Endodermal cell (in vitro differentiated cells): ENCODE measurements around the gene SORCS1. TPM values are rescaled to one million over a fixed set of nuclear protein-coding genes. Genes with fewer than 3 reads are reported as not detected.

ENCODE experiments used
- DNase-seq: peaks from one replicate; pipeline ENCODE4 v3.0.0-alpha.2; 2017
- H3K27ac ChIP-seq: 2 replicates; pipeline ENCODE4 v1.5.1; 2013; ENCODE audit warnings: mild to moderate bottlenecking, low read depth, low read length, moderate library complexity
- H3K27me3 ChIP-seq: 2 replicates; pipeline ENCODE4 v1.6.1; 2013; ENCODE audit warnings: mild to moderate bottlenecking, low read length, moderate library complexity; ENCODE audit not compliant: insufficient read depth, control insufficient read depth, poor library complexity, severe bottlenecking
- H3K36me3 ChIP-seq: 2 replicates; pipeline ENCODE4 v1.7.0; 2013; ENCODE audit warnings: mild to moderate bottlenecking, low read length, moderate library complexity; ENCODE audit not compliant: control insufficient read depth, insufficient read depth
- H3K4me1 ChIP-seq: one replicate; pipeline ENCODE4 v1.7.0; 2013; ENCODE audit warnings: low read length; ENCODE audit not compliant: control insufficient read depth, insufficient read depth
- H3K4me3 ChIP-seq: 2 replicates; pipeline ENCODE4 v1.5.1; 2013; ENCODE audit warnings: mild to moderate bottlenecking, low read length, moderate library complexity
- H3K9ac ChIP-seq: 2 replicates; pipeline ENCODE4 v1.6.1; 2013; ENCODE audit warnings: mild to moderate bottlenecking, low read length, moderate library complexity; ENCODE audit not compliant: poor library complexity, severe bottlenecking; ENCODE audit errors: extremely low read depth
- H3K9me3 ChIP-seq: 2 replicates; pipeline ENCODE4 v1.6.1; 2013; ENCODE audit warnings: mild to moderate bottlenecking, low read length, moderate library complexity; ENCODE audit not compliant: control insufficient read depth
- H3K27ac Mint-ChIP-seq: 2 replicates; pipeline ENCODE4 v1.8.0; 2020; ENCODE audit warnings: mixed read lengths
- H3K27me3 Mint-ChIP-seq: 2 replicates; pipeline ENCODE4 v1.8.0; 2021; ENCODE audit warnings: mild to moderate bottlenecking, mixed read lengths; ENCODE audit not compliant: insufficient read depth
- H3K36me3 Mint-ChIP-seq: 2 replicates; pipeline ENCODE4 v1.8.0; 2020; ENCODE audit warnings: low read depth, mixed read lengths
- H3K4me1 Mint-ChIP-seq: 2 replicates; pipeline ENCODE4 v1.8.0; 2020; ENCODE audit warnings: mixed read lengths
- H3K4me3 Mint-ChIP-seq: 2 replicates; pipeline ENCODE4 v1.8.0; 2020; ENCODE audit warnings: mild to moderate bottlenecking, moderate library complexity, mixed read lengths
- H3K9me3 Mint-ChIP-seq: 2 replicates; pipeline ENCODE4 v1.8.0; 2020; ENCODE audit warnings: mild to moderate bottlenecking, mixed read lengths
- CTCF ChIP-seq: fragments of 200-600 bp; sonication (generic); conservative IDR thresholded peaks from 2 replicates; pipeline ENCODE4 v1.5.0; 2021; ENCODE audit warnings: antibody characterized with exemption, mild to moderate bottlenecking
- WGBS, 2 experiments: methylation state at CpG; one replicate each; pipeline versions ENCODE4 v1.1.5 to v1.1.7; 2013; ENCODE audit warnings: missing lambda C conversion rate in 2 of 2, mixed read lengths in 1 of 2; ENCODE audit not compliant: insufficient coverage in 1 of 2, insufficient read length in 1 of 2; 5-methylcytosine and 5-hydroxymethylcytosine counted together
- total RNA-seq, 2 donors: library from RNA; stranded (reverse); fragmentation: NEBNext Ultra II Directional in 1 of 2; extraction: Animal tissue kit (Norgen Biotek cat#: 25700) in 1 of 2; gene quantifications; 2 replicates in 1 of 2; 3 replicates in 1 of 2; pipeline ENCODE4 v1.2.1, GENCODE V29; 2021

SORCS1 gene
- total RNA-seq, 2 donors from 2014 or later: 57.4 to 79.6 TPM

DNA sequence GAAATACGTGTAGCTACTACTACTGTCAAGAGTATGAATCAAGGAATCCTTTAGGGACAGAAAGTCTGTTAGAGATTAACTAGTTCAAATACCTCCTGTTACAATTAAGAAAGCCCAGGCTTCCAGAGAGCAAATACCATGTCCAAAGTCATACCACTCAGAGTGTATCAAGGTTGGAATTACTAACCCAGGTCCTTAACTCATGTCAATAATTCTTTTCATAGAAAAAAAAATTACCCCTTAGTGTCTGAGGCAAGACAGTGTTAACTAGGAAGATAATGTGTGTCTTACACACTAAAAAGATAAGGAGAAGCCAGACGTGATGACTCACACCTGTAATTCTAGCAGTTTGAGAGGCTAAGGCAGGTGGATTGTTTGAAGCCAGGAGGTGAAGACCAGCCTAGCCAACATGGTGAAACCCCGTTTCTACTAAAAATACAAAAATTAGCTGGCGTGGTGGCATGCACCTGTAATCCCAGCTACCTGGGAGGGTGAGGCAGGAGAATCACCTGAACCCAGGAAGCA, 423.4 kb downstream of the SORCS1 start:
- no peak for TF ChIP-seq CTCF
- Mint-ChIP-seq H3K27me3 (no peaks in the 10 kb centered on the region), H3K4me3 (no peak overlapping the region), H3K36me3 (peaks cover 8% of the 10 kb centered on the region), H3K27ac (no peak overlapping the region), H3K9me3 (peaks cover 5% of the 10 kb centered on the region), H3K4me1 (peaks cover 13% of the 10 kb centered on the region)
- DNase-seq: no peak
- no peak overlapping the region for H3K27ac ChIP-seq
- H3K9ac ChIP-seq: no peak overlapping the region
- no peaks in the 10 kb centered on the region for H3K27me3 ChIP-seq
- peaks cover 13% of the 10 kb centered on the region for H3K9me3 ChIP-seq
- H3K36me3 ChIP-seq: peaks cover 10% of the 10 kb centered on the region
- WGBS, 2 experiments: 71 to 84% methylated on average over 3 to 4 of the region's 4 CpGs
- no peak overlapping the region for H3K4me3 ChIP-seq
- H3K4me1 ChIP-seq: peaks cover 4% of the 10 kb centered on the region

DNA sequence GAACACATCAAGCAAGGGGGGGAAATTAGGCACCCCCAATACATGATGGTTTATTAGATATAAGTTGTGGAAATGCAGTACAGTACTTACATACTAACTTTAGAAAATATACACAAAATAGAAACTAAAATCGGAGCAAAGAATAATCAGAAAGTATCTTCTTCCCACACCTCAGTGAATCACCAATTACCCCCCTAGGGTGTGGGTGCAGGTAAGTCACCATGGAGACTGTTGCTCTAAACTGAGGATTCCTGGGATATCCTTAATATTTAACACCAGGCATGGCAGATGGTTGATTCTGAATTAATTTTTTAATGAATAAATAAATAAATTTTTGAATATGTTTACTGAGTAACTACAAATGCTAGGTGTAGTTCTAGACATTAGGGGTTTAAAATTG, 424.4 kb downstream of the SORCS1 start:
- no peak for TF ChIP-seq CTCF
- peaks cover 8% of the 10 kb centered on the region for H3K36me3 Mint-ChIP-seq
- peaks cover 5% of the 10 kb centered on the region for H3K9me3 Mint-ChIP-seq
- no peaks in the 10 kb centered on the region for H3K27me3 ChIP-seq
- peaks cover 2% of the 10 kb centered on the region for H3K36me3 ChIP-seq
- peaks cover 13% of the 10 kb centered on the region for H3K4me1 Mint-ChIP-seq
- H3K4me3 ChIP-seq: no peak overlapping the region
- H3K4me3 Mint-ChIP-seq: no peak overlapping the region
- WGBS, 2 experiments: 100% methylated on average over 1 of the region's 1 CpG; no CpG with 5 or more reads in 1 of the 2 experiments
- no peak overlapping the region for H3K9ac ChIP-seq
- peaks cover 4% of the 10 kb centered on the region for H3K4me1 ChIP-seq
- H3K9me3 ChIP-seq: peaks cover 3% of the 10 kb centered on the region
- H3K27me3 Mint-ChIP-seq: no peaks in the 10 kb centered on the region
- H3K27ac Mint-ChIP-seq: no peak overlapping the region
- no peak for DNase-seq
- no peak overlapping the region for H3K27ac ChIP-seq

DNA sequence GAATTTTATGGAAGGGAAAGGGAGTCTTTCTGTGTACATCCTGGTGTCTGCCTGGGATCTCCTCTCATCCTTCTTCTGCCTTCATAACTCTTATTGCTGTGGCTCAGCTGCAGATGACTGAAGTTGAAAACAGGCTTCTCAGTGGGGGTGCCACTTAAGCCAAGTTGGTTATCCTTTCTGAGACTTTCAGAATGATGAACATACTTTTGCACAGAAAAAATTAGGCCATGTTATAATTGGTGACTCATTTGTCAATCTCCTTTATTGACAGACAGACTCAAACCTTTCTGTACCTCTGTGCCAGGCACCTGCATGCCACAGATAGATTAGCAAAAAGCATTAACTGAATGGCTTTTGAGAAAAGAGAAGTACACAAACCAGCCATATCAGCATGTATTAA, 430.3 kb downstream of the SORCS1 start:
- peaks cover 17% of the 10 kb centered on the region for H3K4me1 Mint-ChIP-seq
- H3K9me3 Mint-ChIP-seq: peaks cover 2% of the 10 kb centered on the region
- Histone ChIP-seq H3K4me1 (peaks cover 16% of the 10 kb centered on the region), H3K9me3 (no peaks in the 10 kb centered on the region), H3K4me3 (no peak overlapping the region), H3K27ac (no peak overlapping the region), H3K9ac (no peak overlapping the region), H3K36me3 (peaks cover 5% of the 10 kb centered on the region), H3K27me3 (no peaks in the 10 kb centered on the region)
- no peaks in the 10 kb centered on the region for H3K27me3 Mint-ChIP-seq
- no peak for DNase-seq
- no peak overlapping the region for H3K4me3 Mint-ChIP-seq
- H3K27ac Mint-ChIP-seq: no peak overlapping the region
- TF ChIP-seq CTCF: no peak
- H3K36me3 Mint-ChIP-seq: peaks cover 5% of the 10 kb centered on the region
